ENCODE measurements around the gene KCNH2.

KCNH2 gene

DNA sequence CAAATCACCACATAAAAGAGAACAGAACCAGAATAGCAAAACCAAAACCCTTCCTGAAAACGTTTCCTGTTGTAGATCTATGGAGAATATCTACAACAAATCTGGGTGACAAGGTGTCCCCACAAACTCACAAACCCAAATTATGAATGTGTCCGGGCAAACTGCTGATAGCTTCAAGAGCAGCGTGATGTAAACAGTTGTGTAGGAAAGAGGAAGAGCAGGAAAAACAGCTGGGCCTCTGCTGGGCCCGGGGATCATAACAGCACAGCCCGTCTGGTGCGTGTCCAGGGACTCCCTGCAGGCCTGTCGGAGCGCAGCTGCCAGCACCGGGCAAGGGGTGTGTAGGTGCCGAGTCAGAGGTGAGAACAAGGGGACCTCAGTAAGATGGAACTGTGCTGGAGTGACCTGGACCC lies 53.7 kb downstream of the KCNH2 start:
- Histone ChIP-seq H3K79me2 (ENCODE audit: control insufficient read depth, low read length) (no peaks in the 10 kb centered on the region), H3K36me3 (ENCODE audit: control insufficient read depth, low read length) (no peaks in the 10 kb centered on the region), H4K20me1 (ENCODE audit: control insufficient read depth, insufficient read depth, low read depth, low read length) (no peaks in the 10 kb centered on the region), H3K4me3 (ENCODE audit: low read length) (no peak overlapping the region), H3K4me1 (ENCODE audit: control insufficient read depth, low read length) (no peaks in the 10 kb centered on the region), H3K9me2 (replicated peaks; ENCODE audit: control insufficient read depth, low read length) (no peaks in the 10 kb centered on the region), H3K27ac (ENCODE audit: low read depth, low read length) (no peak overlapping the region), H3K27me3 (ENCODE audit: control insufficient read depth, low read length) (peaks cover 50% of the 10 kb centered on the region), H3F3A (ENCODE audit: control insufficient read depth, insufficient read depth) (no peaks in the 10 kb centered on the region), H3K4me2 (ENCODE audit: low read length) (no peak overlapping the region), H3K9me3 (ENCODE audit: control insufficient read depth, insufficient read depth, low read length) (no peaks in the 10 kb centered on the region)
- TF ChIP-seq EZH2phosphoT487 (IDR thresholded peaks at IDR 0.05; ENCODE audit: borderline replicate concordance, low read length) (no peak), CTCF (IDR thresholded peaks at IDR 0.05; ENCODE audit: low read depth, low read length, poor library complexity, severe bottlenecking) (no peak)

DNA sequence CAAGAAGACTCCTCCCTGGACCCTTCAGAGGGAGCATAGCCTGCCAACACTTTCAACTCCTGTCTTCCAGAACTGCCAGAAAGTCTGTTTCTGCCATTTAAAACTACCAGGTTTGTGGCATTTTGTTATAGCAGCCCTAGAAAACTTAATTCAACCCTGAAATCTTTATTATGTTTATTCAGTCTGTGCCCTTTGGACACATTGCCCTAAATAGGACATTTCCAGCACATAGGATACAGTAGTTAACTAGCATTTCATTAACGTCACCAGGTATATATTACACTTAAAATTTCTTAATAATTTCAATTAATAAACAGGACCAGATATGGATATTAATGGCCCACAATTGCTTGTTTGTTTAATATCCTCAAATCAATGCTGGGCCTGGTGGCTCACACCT lies 54.3 kb downstream of the KCNH2 start:
- Histone ChIP-seq H3F3A (ENCODE audit: control insufficient read depth, insufficient read depth) (no peaks in the 10 kb centered on the region), H3K27ac (ENCODE audit: low read depth, low read length) (no peak overlapping the region), H3K4me3 (ENCODE audit: low read length) (no peak overlapping the region), H3K4me2 (ENCODE audit: low read length) (no peak overlapping the region), H3K9me3 (ENCODE audit: control insufficient read depth, insufficient read depth, low read length) (no peaks in the 10 kb centered on the region), H3K79me2 (ENCODE audit: control insufficient read depth, low read length) (no peaks in the 10 kb centered on the region), H3K27me3 (ENCODE audit: control insufficient read depth, low read length) (peaks cover 50% of the 10 kb centered on the region), H4K20me1 (ENCODE audit: control insufficient read depth, insufficient read depth, low read depth, low read length) (no peaks in the 10 kb centered on the region), H3K9me2 (replicated peaks; ENCODE audit: control insufficient read depth, low read length) (no peaks in the 10 kb centered on the region), H3K36me3 (ENCODE audit: control insufficient read depth, low read length) (no peaks in the 10 kb centered on the region), H3K4me1 (ENCODE audit: control insufficient read depth, low read length) (no peaks in the 10 kb centered on the region)
- no peak for TF ChIP-seq EZH2phosphoT487 (IDR thresholded peaks at IDR 0.05; ENCODE audit: borderline replicate concordance, low read length)
- no peak for TF ChIP-seq CTCF (IDR thresholded peaks at IDR 0.05; ENCODE audit: low read depth, low read length, poor library complexity, severe bottlenecking)

- Histone ChIP-seq H3K36me3 (ENCODE audit: control insufficient read depth, low read length) (no peaks in the 10 kb centered on the region), H3K9me3 (ENCODE audit: control insufficient read depth, insufficient read depth, low read length) (no peaks in the 10 kb centered on the region), H3K27me3 (ENCODE audit: control insufficient read depth, low read length) (peaks cover 45% of the 10 kb centered on the region), H4K20me1 (ENCODE audit: control insufficient read depth, insufficient read depth, low read depth, low read length) (no peaks in the 10 kb centered on the region), H3K4me1 (ENCODE audit: control insufficient read depth, low read length) (no peaks in the 10 kb centered on the region), H3K4me2 (ENCODE audit: low read length) (no peak overlapping the region), H3K79me2 (ENCODE audit: control insufficient read depth, low read length) (no peaks in the 10 kb centered on the region), H3K27ac (ENCODE audit: low read depth, low read length) (no peak overlapping the region), H3K4me3 (ENCODE audit: low read length) (no peak overlapping the region), H3F3A (ENCODE audit: control insufficient read depth, insufficient read depth) (no peaks in the 10 kb centered on the region), H3K9me2 (replicated peaks; ENCODE audit: control insufficient read depth, low read length) (no peaks in the 10 kb centered on the region)
- TF ChIP-seq CTCF (IDR thresholded peaks at IDR 0.05; ENCODE audit: low read depth, low read length, poor library complexity, severe bottlenecking): no peak
- TF ChIP-seq EZH2phosphoT487 (IDR thresholded peaks at IDR 0.05; ENCODE audit: borderline replicate concordance, low read length): no peak
These were observed 54.9 kb downstream of the KCNH2 start for GRCh38 chr7:150923196-150923595.

GRCh38 chr7:150919160-150919559 lies 59.0 kb downstream of the KCNH2 start:
- Histone ChIP-seq H3K9me2 (replicated peaks; ENCODE audit: control insufficient read depth, low read length) (no peaks in the 10 kb centered on the region), H3K4me1 (ENCODE audit: control insufficient read depth, low read length) (no peaks in the 10 kb centered on the region), H3K4me3 (ENCODE audit: low read length) (no peak overlapping the region), H3K27ac (ENCODE audit: low read depth, low read length) (no peak overlapping the region), H3K36me3 (ENCODE audit: control insufficient read depth, low read length) (no peaks in the 10 kb centered on the region), H3K27me3 (ENCODE audit: control insufficient read depth, low read length) (peaks cover 40% of the 10 kb centered on the region), H3F3A (ENCODE audit: control insufficient read depth, insufficient read depth) (no peaks in the 10 kb centered on the region), H3K79me2 (ENCODE audit: control insufficient read depth, low read length) (no peaks in the 10 kb centered on the region), H4K20me1 (ENCODE audit: control insufficient read depth, insufficient read depth, low read depth, low read length) (no peaks in the 10 kb centered on the region), H3K9me3 (ENCODE audit: control insufficient read depth, insufficient read depth, low read length) (no peaks in the 10 kb centered on the region), H3K4me2 (ENCODE audit: low read length) (no peak overlapping the region)
- TF ChIP-seq EZH2phosphoT487 (IDR thresholded peaks at IDR 0.05; ENCODE audit: borderline replicate concordance, low read length): no peak
- TF ChIP-seq CTCF (IDR thresholded peaks at IDR 0.05; ENCODE audit: low read depth, low read length, poor library complexity, severe bottlenecking): no peak
